C4-2B (cell line): Measurements from ENCODE around the gene ADAMTS16.

Experiments
- ZFX ChIP-seq: fragments of 450-650 bp; IDR thresholded peaks from 2 replicates; pipeline ENCODE4 v1.6.1; 2017
- TF ChIP-seq, protein P1 (sequence below): fragments of 450-650 bp; conservative IDR thresholded peaks from 2 replicates; pipeline ENCODE4 v1.5.1; 2017; ENCODE audit warnings: mild to moderate bottlenecking

DNA sequence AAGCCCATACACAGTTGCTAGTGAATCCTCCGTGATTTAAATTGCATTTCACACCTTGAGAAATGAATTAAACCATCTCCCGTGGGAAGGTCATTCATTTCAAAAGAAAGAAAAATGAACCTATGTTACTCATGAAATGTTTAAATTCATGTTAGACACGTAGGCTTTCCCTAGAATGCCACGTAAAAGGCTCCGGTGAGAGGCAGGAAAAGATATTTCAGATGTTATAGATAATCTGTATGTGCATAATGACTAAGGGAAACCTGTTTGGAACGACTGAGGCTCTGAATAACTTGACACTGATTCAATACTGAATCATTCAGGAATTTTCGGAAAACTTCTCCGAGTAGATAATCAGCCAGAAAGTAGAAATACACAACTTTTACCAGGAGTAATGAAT is 148.1 kb downstream of the ADAMTS16 start:
- TF ChIP-seq, protein P1, sequence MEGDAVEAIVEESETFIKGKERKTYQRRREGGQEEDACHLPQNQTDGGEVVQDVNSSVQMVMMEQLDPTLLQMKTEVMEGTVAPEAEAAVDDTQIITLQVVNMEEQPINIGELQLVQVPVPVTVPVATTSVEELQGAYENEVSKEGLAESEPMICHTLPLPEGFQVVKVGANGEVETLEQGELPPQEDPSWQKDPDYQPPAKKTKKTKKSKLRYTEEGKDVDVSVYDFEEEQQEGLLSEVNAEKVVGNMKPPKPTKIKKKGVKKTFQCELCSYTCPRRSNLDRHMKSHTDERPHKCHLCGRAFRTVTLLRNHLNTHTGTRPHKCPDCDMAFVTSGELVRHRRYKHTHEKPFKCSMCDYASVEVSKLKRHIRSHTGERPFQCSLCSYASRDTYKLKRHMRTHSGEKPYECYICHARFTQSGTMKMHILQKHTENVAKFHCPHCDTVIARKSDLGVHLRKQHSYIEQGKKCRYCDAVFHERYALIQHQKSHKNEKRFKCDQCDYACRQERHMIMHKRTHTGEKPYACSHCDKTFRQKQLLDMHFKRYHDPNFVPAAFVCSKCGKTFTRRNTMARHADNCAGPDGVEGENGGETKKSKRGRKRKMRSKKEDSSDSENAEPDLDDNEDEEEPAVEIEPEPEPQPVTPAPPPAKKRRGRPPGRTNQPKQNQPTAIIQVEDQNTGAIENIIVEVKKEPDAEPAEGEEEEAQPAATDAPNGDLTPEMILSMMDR = no peak
- no peak for TF ChIP-seq ZFX
